ENCODE results near the gene PRR29.

DNA sequence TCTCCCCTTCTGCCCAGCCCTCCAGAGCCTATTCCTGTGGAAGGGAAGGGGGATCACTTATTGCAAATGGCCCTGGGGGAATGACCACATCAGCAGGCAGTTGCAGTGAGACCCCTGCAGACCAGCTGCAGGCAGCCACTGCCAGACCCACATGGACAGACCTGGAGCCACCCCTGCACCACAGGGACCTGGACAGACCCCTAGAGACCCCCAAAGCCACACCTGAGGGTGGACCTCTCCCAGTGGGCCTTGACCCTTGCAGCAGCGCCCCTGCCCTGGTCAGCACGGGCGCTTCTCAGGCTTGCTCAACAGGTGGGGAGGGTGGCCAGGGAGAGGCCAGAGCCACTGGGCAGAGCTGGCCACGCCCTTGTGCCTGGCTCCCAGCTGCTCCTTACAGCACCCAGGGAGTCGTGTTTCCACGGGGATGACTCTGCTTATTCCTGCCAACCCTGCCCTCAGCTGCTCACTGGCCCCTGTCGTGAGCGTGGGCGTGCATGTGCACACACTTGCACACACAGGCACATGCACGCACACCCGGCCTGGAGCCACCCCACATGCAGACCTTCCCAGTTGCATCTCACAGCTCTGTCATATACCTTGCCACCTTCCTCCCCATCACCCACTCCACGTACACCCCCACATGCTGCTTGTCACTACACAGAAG, 24.1 kb upstream of the PRR29 start:
- TF ChIP-seq EP300 (IDR thresholded peaks at IDR 0.05) (no peak), POLR2AphosphoS5 (IDR thresholded peaks at IDR 0.05) (no peak), POLR2A (IDR thresholded peaks at IDR 0.05) (no peak)
- TF ChIP-seq, protein P1, sequence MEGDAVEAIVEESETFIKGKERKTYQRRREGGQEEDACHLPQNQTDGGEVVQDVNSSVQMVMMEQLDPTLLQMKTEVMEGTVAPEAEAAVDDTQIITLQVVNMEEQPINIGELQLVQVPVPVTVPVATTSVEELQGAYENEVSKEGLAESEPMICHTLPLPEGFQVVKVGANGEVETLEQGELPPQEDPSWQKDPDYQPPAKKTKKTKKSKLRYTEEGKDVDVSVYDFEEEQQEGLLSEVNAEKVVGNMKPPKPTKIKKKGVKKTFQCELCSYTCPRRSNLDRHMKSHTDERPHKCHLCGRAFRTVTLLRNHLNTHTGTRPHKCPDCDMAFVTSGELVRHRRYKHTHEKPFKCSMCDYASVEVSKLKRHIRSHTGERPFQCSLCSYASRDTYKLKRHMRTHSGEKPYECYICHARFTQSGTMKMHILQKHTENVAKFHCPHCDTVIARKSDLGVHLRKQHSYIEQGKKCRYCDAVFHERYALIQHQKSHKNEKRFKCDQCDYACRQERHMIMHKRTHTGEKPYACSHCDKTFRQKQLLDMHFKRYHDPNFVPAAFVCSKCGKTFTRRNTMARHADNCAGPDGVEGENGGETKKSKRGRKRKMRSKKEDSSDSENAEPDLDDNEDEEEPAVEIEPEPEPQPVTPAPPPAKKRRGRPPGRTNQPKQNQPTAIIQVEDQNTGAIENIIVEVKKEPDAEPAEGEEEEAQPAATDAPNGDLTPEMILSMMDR (IDR thresholded peaks at IDR 0.05), result no peak

Data from sigmoid colon (tissue), 4 donors.